Skeletal muscle tissue (tissue), 4 donors: Measurements from ENCODE around the gene SPATA31E1. TPM values are rescaled to one million over a fixed set of nuclear protein-coding genes. Genes with fewer than 3 reads are reported as not detected.
"Not testable (repeated sequence)": the region's sequence is repeated elsewhere in the genome, so short reads cannot be mapped to it uniquely, and the experiment has no call there.

Source experiments
- H3K27ac ChIP-seq: one replicate; pipeline ENCODE4 v1.7.0; 2013; ENCODE audit warnings: mild to moderate bottlenecking, low read depth, low read length, inconsistent platforms
- H3K27me3 ChIP-seq, 3 donors: one replicate each; pipeline ENCODE4 v1.7.0; 2013; ENCODE audit warnings: low read length in 3 of 3; ENCODE audit not compliant: control insufficient read depth in 3 of 3, insufficient read depth in 3 of 3
- H3K36me3 ChIP-seq, 3 donors: one replicate each; pipeline ENCODE4 v1.7.0; 2013; ENCODE audit warnings: low read length in 3 of 3; ENCODE audit not compliant: control insufficient read depth in 3 of 3, insufficient read depth in 3 of 3
- H3K4me1 ChIP-seq, 3 donors: one replicate each; pipeline ENCODE4 v1.7.0; 2013; ENCODE audit warnings: low read length in 3 of 3, mild to moderate bottlenecking in 3 of 3; ENCODE audit not compliant: control insufficient read depth in 3 of 3, insufficient read depth in 3 of 3
- H3K4me3 ChIP-seq, 3 donors: one replicate each; pipeline ENCODE4 v1.7.0; 2013; ENCODE audit warnings: low read length in 3 of 3
- H3K9ac ChIP-seq, 3 donors: one replicate each; pipeline ENCODE4 v1.7.0; 2013; ENCODE audit warnings: low read length in 3 of 3, mild to moderate bottlenecking in 3 of 3, moderate library complexity in 2 of 3, low read depth in 1 of 3
- H3K9me3 ChIP-seq, 3 donors: one replicate each; pipeline ENCODE4 v1.7.0; 2013; ENCODE audit warnings: low read length in 3 of 3; ENCODE audit not compliant: control insufficient read depth in 3 of 3
- total RNA-seq: library from RNA; depleted of rRNA; stranded (reverse); fragments of >200 nt; gene quantifications from one replicate; pipeline ENCODE4 v1.2.3, GENCODE V29; 2014
- donor health status: Osteomylitis.

The SPATA31E1 gene
- total RNA-seq, 1 donor from 2014 or later = not detected

GRCh38 chr9:87851186-87851585 is 31.5 kb upstream of the SPATA31E1 start:
- H3K27ac ChIP-seq, H3K9me3 ChIP-seq, H3K36me3 ChIP-seq, H3K4me3 ChIP-seq, H3K27me3 ChIP-seq, H3K9ac ChIP-seq, H3K4me1 ChIP-seq: not testable (repeated sequence)

GRCh38 chr9:87853302-87853701 is 29.4 kb upstream of the SPATA31E1 start:
- Histone ChIP-seq H3K27ac (no peak overlapping the region), H3K36me3 (no peaks in the 10 kb centered on the region), H3K4me3 (no peak overlapping the region), H3K4me1 (no peaks in the 10 kb centered on the region), H3K9me3 (no peaks in the 10 kb centered on the region), H3K27me3 (peaks cover 0 to 3% (median 0%) of the 10 kb centered on the region in 3 donors), H3K9ac (no peak overlapping the region)

- H3K4me3 ChIP-seq = no peak overlapping the region
- H3K4me1 ChIP-seq = no peaks in the 10 kb centered on the region
- no peak overlapping the region for H3K27ac ChIP-seq
- peaks cover 0 to under 1% (median 0%) of the 10 kb centered on the region in 3 donors for H3K9me3 ChIP-seq
- no peak overlapping the region for H3K9ac ChIP-seq
- H3K27me3 ChIP-seq = peaks cover 0 to 3% (median 0%) of the 10 kb centered on the region in 3 donors
- H3K36me3 ChIP-seq = no peaks in the 10 kb centered on the region
Measured at GRCh38 chr9:87853876-87854579, 28.6 kb upstream of the SPATA31E1 start.

GRCh38 chr9:87854580-87854955 is 28.1 kb upstream of the SPATA31E1 start:
- H3K27ac ChIP-seq = no peak overlapping the region
- peaks cover 0 to 3% (median 0%) of the 10 kb centered on the region in 3 donors for H3K27me3 ChIP-seq
- no peaks in the 10 kb centered on the region for H3K4me1 ChIP-seq
- peaks cover 0 to 3% (median 2%) of the 10 kb centered on the region in 3 donors for H3K9me3 ChIP-seq
- H3K9ac ChIP-seq = no peak overlapping the region
- no peaks in the 10 kb centered on the region for H3K36me3 ChIP-seq
- H3K4me3 ChIP-seq = no peak overlapping the region

- Histone ChIP-seq H3K27ac (no peak overlapping the region), H3K9me3 (peaks cover 0 to 4% (median 3%) of the 10 kb centered on the region in 3 donors), H3K36me3 (no peaks in the 10 kb centered on the region), H3K9ac (no peak overlapping the region), H3K27me3 (peaks cover 0 to 3% (median 0%) of the 10 kb centered on the region in 3 donors), H3K4me1 (no peaks in the 10 kb centered on the region), H3K4me3 (no peak overlapping the region)
Measured at GRCh38 chr9:87855061-87855460, 27.6 kb upstream of the SPATA31E1 start.

- H3K9me3 ChIP-seq = peaks cover 3 to 4% (median 3%) of the 10 kb centered on the region in 3 donors
- H3K4me1 ChIP-seq = no peaks in the 10 kb centered on the region
- no peak overlapping the region for H3K9ac ChIP-seq
- H3K36me3 ChIP-seq = no peaks in the 10 kb centered on the region
- H3K4me3 ChIP-seq = no peak overlapping the region
- H3K27ac ChIP-seq = no peak overlapping the region
- peaks cover 0 to 3% (median 0%) of the 10 kb centered on the region in 3 donors for H3K27me3 ChIP-seq
Measured at GRCh38 chr9:87857141-87857947, 25.3 kb upstream of the SPATA31E1 start.

GRCh38 chr9:87857948-87858335 is 24.7 kb upstream of the SPATA31E1 start:
- Histone ChIP-seq H3K9me3 (peaks cover 3 to 4% (median 3%) of the 10 kb centered on the region in 3 donors), H3K27me3 (peaks cover 0 to 3% (median 0%) of the 10 kb centered on the region in 3 donors), H3K36me3 (no peaks in the 10 kb centered on the region), H3K9ac (no peak overlapping the region), H3K27ac (no peak overlapping the region), H3K4me3 (no peak overlapping the region), H3K4me1 (no peaks in the 10 kb centered on the region)

- H3K27me3 ChIP-seq = peaks cover 0 to 3% (median 0%) of the 10 kb centered on the region in 3 donors
- no peaks in the 10 kb centered on the region for H3K36me3 ChIP-seq
- H3K4me3 ChIP-seq = no peak overlapping the region
- H3K27ac ChIP-seq = no peak overlapping the region
- no peak overlapping the region for H3K9ac ChIP-seq
- H3K9me3 ChIP-seq = peaks cover 3 to 4% (median 3%) of the 10 kb centered on the region in 3 donors
- no peaks in the 10 kb centered on the region for H3K4me1 ChIP-seq
Measured at GRCh38 chr9:87859137-87859536, 23.5 kb upstream of the SPATA31E1 start.

- peaks cover 0 to 3% (median 0%) of the 10 kb centered on the region in 3 donors for H3K27me3 ChIP-seq
- H3K27ac ChIP-seq = no peak overlapping the region
- H3K9me3 ChIP-seq = peaks cover 3 to 4% (median 3%) of the 10 kb centered on the region in 3 donors
- H3K4me1 ChIP-seq = no peaks in the 10 kb centered on the region
- H3K36me3 ChIP-seq = no peaks in the 10 kb centered on the region
- H3K4me3 ChIP-seq = no peak overlapping the region
- H3K9ac ChIP-seq = no peak overlapping the region
Measured at GRCh38 chr9:87859786-87860185, 22.9 kb upstream of the SPATA31E1 start.

- Histone ChIP-seq H3K27ac (no peak overlapping the region), H3K9ac (no peak overlapping the region)
Measured at GRCh38 chr9:87861332-87861731, 21.3 kb upstream of the SPATA31E1 start.

More at GRCh38 chr9:87861332-87861731, 21.3 kb upstream of the SPATA31E1 start:
- Histone ChIP-seq H3K4me3 (no peak overlapping the region), H3K36me3 (no peaks in the 10 kb centered on the region), H3K27me3 (no peaks in the 10 kb centered on the region), H3K9me3 (peaks cover 3 to 4% (median 3%) of the 10 kb centered on the region in 3 donors), H3K4me1 (no peaks in the 10 kb centered on the region)
